Natural killer cell (primary cell): ENCODE data around the gene NAA60. TPM values are rescaled to one million over a fixed set of nuclear protein-coding genes. Genes with fewer than 3 reads are reported as not detected.

Source experiments
- ATAC-seq, 3 donors: fragments of 150-1000 bp in 2 of 3; fragments of 200-7000 bp in 1 of 3; cut with Tn5 transposase; 1 replicate in 1 of 3; 2 replicates in 2 of 3; pipeline ENCODE4 v1.10.0; 2021; ENCODE audit warnings: mild to moderate bottlenecking in 2 of 3, moderate library complexity in 2 of 3
- DNase-seq, 2 donors: peaks; one replicate each; pipeline versions ENCODE4 v3.0.0 to v3.0.0-alpha.2; 2013 to 2021; ENCODE audit warnings: mixed read lengths in 1 of 2
- H3K27ac ChIP-seq: one replicate; pipeline ENCODE4 v1.5.1; 2013; ENCODE audit warnings: mild to moderate bottlenecking, low read length
- H3K27me3 ChIP-seq: one replicate; pipeline ENCODE4 v1.6.1; 2013; ENCODE audit warnings: low read length; ENCODE audit not compliant: control insufficient read depth, insufficient read depth
- H3K36me3 ChIP-seq: one replicate; pipeline ENCODE4 v1.6.1; 2013; ENCODE audit warnings: low read length; ENCODE audit not compliant: control insufficient read depth, insufficient read depth
- H3K4me1 ChIP-seq: one replicate; pipeline ENCODE4 v1.6.1; 2013; ENCODE audit warnings: low read length; ENCODE audit not compliant: control insufficient read depth, insufficient read depth
- H3K4me3 ChIP-seq: one replicate; pipeline ENCODE4 v1.5.1; 2013; ENCODE audit warnings: low read length
- H3K9me3 ChIP-seq: one replicate; pipeline ENCODE4 v1.6.1; 2013; ENCODE audit warnings: low read length; ENCODE audit not compliant: control insufficient read depth, insufficient read depth
- H3K27ac Mint-ChIP-seq, 2 donors: one replicate each; pipeline ENCODE4 v1.8.0; 2022; ENCODE audit warnings: mild to moderate bottlenecking in 2 of 2, mixed read lengths in 2 of 2, moderate library complexity in 1 of 2
- H3K27me3 Mint-ChIP-seq, 2 donors: one replicate each; pipeline ENCODE4 v1.8.0; 2022; ENCODE audit warnings: low read depth in 2 of 2, mixed read lengths in 2 of 2
- H3K36me3 Mint-ChIP-seq: one replicate; pipeline ENCODE4 v1.8.0; 2022; ENCODE audit warnings: mixed read lengths
- H3K4me1 Mint-ChIP-seq, 2 donors: one replicate each; pipeline ENCODE4 v1.8.0; 2022; ENCODE audit warnings: mixed read lengths in 2 of 2
- H3K4me3 Mint-ChIP-seq: one replicate; pipeline ENCODE4 v1.8.0; 2022; ENCODE audit warnings: mild to moderate bottlenecking, moderate library complexity, mixed read lengths
- H3K9me3 Mint-ChIP-seq, 2 donors: one replicate each; pipeline ENCODE4 v1.8.0; 2022; ENCODE audit warnings: mixed read lengths in 2 of 2
- CTCF ChIP-seq: fragments of 200-600 bp; IDR thresholded peaks from one replicate; pipeline ENCODE4 v1.8.0; 2022; ENCODE audit warnings: antibody characterized with exemption
- WGBS: methylation state at CpG from one replicate; pipeline ENCODE4 v1.1.7; 2013; ENCODE audit warnings: missing lambda C conversion rate; ENCODE audit not compliant: insufficient coverage; 5-methylcytosine and 5-hydroxymethylcytosine counted together
- intact Hi-C: fragments of 100-400 bp; cut with micrococcal nuclease; formaldehyde crosslinking; loops from one replicate; pipeline ENCODE4 v1.14.2; 2022
- total RNA-seq, 4 donors: library from RNA; stranded (reverse); fragments of 120-200 nt in 1 of 4; gene quantifications; one replicate each; pipeline versions ENCODE4 v1.2.3 to v1.2.4, GENCODE V29; 2013 to 2022

The NAA60 gene
- total RNA-seq, 3 donors from 2014 or later (not counting 1 experiment from before 2014, with no cell fraction given), result 45.1 to 69.0 (median 58.9) TPM

GRCh38 chr16:3511286-3512180 lies 68.1 kb downstream of the NAA60 start:
- ATAC-seq (no peak), DNase-seq (no peak)
- no peak for TF ChIP-seq CTCF
- Histone ChIP-seq H3K27ac (no peak overlapping the region), H3K9me3 (no peaks in the 10 kb centered on the region), H3K4me1 (peaks cover 19% of the 10 kb centered on the region), H3K4me3 (no peak overlapping the region), H3K36me3 (peaks cover 16% of the 10 kb centered on the region), H3K27me3 (no peaks in the 10 kb centered on the region)
- H3K4me1 Mint-ChIP-seq, result peaks cover 0 to 5% of the 10 kb centered on the region in 2 donors
- no peaks in the 10 kb centered on the region for H3K27me3 Mint-ChIP-seq
- WGBS, result 94% methylated on average over 23 of the region's 23 CpGs
- no peaks in the 10 kb centered on the region for H3K36me3 Mint-ChIP-seq
- intact Hi-C loops, result no loop called here
- no peak overlapping the region for H3K4me3 Mint-ChIP-seq
- H3K9me3 Mint-ChIP-seq, result no peaks in the 10 kb centered on the region
- H3K27ac Mint-ChIP-seq, result no peak overlapping the region

GRCh38 chr16:3513892-3514583 lies 70.6 kb downstream of the NAA60 start:
- 96% methylated on average over 7 of the region's 7 CpGs for WGBS
- H3K27me3 Mint-ChIP-seq, result no peaks in the 10 kb centered on the region
- no peak overlapping the region for H3K4me3 Mint-ChIP-seq
- no peaks in the 10 kb centered on the region for H3K36me3 Mint-ChIP-seq
- H3K9me3 ChIP-seq, result no peaks in the 10 kb centered on the region
- no peak for TF ChIP-seq CTCF
- peaks cover 16% of the 10 kb centered on the region for H3K4me1 ChIP-seq
- H3K27ac ChIP-seq, result no peak overlapping the region
- no peaks in the 10 kb centered on the region for H3K9me3 Mint-ChIP-seq
- DNase-seq, result no peak
- no peak for ATAC-seq
- H3K27ac Mint-ChIP-seq, result no peak overlapping the region
- peaks cover 19% of the 10 kb centered on the region for H3K36me3 ChIP-seq
- no peaks in the 10 kb centered on the region for H3K27me3 ChIP-seq
- H3K4me3 ChIP-seq, result no peak overlapping the region
- intact Hi-C loops, result no loop called here
- no peaks in the 10 kb centered on the region for H3K4me1 Mint-ChIP-seq

GRCh38 chr16:3514621-3515020 lies 71.1 kb downstream of the NAA60 start:
- Histone ChIP-seq H3K4me3 (no peak overlapping the region), H3K36me3 (peaks cover 21% of the 10 kb centered on the region), H3K4me1 (peaks cover 11% of the 10 kb centered on the region), H3K27ac (no peak overlapping the region), H3K9me3 (no peaks in the 10 kb centered on the region), H3K27me3 (no peaks in the 10 kb centered on the region)
- no peaks in the 10 kb centered on the region for H3K27me3 Mint-ChIP-seq
- TF ChIP-seq CTCF, result no peak
- no peak for ATAC-seq
- H3K36me3 Mint-ChIP-seq, result peaks cover 3% of the 10 kb centered on the region
- no peaks in the 10 kb centered on the region for H3K9me3 Mint-ChIP-seq
- intact Hi-C loops, result no loop called here
- H3K27ac Mint-ChIP-seq, result no peak overlapping the region
- no peak overlapping the region for H3K4me3 Mint-ChIP-seq
- 88% methylated on average over 4 of the region's 4 CpGs for WGBS
- DNase-seq, result no peak
- no peaks in the 10 kb centered on the region for H3K4me1 Mint-ChIP-seq
